KMS-11 (cell line): ENCODE data around the gene LITAF.

Experiments
- H2AFZ ChIP-seq: fragments of 200-600 bp; sonication (generic); 2 replicates; pipeline ENCODE4 v1.6.1; 2016; ENCODE audit warnings: antibody characterized with exemption, mixed run types, low read depth
- H3K27ac ChIP-seq: fragments of 200-600 bp; sonication (generic); 2 replicates; pipeline ENCODE4 v1.6.1; 2016; ENCODE audit warnings: mild to moderate bottlenecking, mixed run types
- H3K27me3 ChIP-seq: fragments of 200-600 bp; sonication (generic); 2 replicates; pipeline ENCODE4 v1.6.1; 2017; ENCODE audit warnings: mild to moderate bottlenecking, low read depth, mixed run types, moderate library complexity; ENCODE audit not compliant: insufficient read depth
- H3K36me3 ChIP-seq: fragments of 200-600 bp; sonication (generic); 2 replicates; pipeline ENCODE4 v1.6.1; 2017; ENCODE audit warnings: mild to moderate bottlenecking, mixed run types; ENCODE audit not compliant: insufficient read depth
- H3K4me1 ChIP-seq: fragments of 200-600 bp; sonication (generic); 2 replicates; pipeline ENCODE4 v1.6.1; 2016; ENCODE audit warnings: mild to moderate bottlenecking, low read depth, mixed run types; ENCODE audit not compliant: poor library complexity, severe bottlenecking
- H3K4me2 ChIP-seq: fragments of 200-600 bp; sonication (generic); 2 replicates; pipeline ENCODE4 v1.7.0; 2016; ENCODE audit warnings: mild to moderate bottlenecking, mixed run types
- H3K4me3 ChIP-seq: fragments of 200-600 bp; sonication (generic); IDR thresholded peaks from 2 replicates; pipeline ENCODE4 v1.6.1; 2017; ENCODE audit warnings: low read depth, low read length, mixed read lengths; ENCODE audit not compliant: insufficient read depth
- H3K79me2 ChIP-seq: fragments of 200-600 bp; sonication (generic); 2 replicates; pipeline ENCODE4 v1.6.1; 2016; ENCODE audit warnings: low read depth, mixed run types; ENCODE audit not compliant: insufficient read depth
- H3K9ac ChIP-seq: fragments of 200-600 bp; sonication (generic); 2 replicates; pipeline ENCODE4 v1.6.1; 2016; ENCODE audit warnings: mild to moderate bottlenecking, mixed run types
- H4K20me1 ChIP-seq: fragments of 200-600 bp; sonication (generic); 2 replicates; pipeline ENCODE4 v1.6.1; 2016; ENCODE audit warnings: mild to moderate bottlenecking, mixed run types; ENCODE audit not compliant: insufficient read depth
- CTCF ChIP-seq: fragments of 200-600 bp; sonication (generic); conservative IDR thresholded peaks from 2 replicates; pipeline ENCODE4 v1.6.1; 2017; ENCODE audit warnings: low read depth, mild to moderate bottlenecking, antibody characterized with exemption, low read length, moderate library complexity, mixed read lengths

Gene LITAF

GRCh38 chr16:11586856-11587642, at the start of gene LITAF:
Gene LITAF (minus strand): TSS chr16:11586919. CDS start chr16:11556730, 30,189 bp downstream.
- Histone ChIP-seq H2AFZ (peak within 1 kb of the TSS; percentile 99), H3K27ac (peak within 1 kb of the TSS; percentile 35), H3K4me1 (peaks cover 49% of the 10 kb centered on the region), H3K9ac (peak within 1 kb of the TSS; percentile 72), H3K4me2 (peak within 1 kb of the TSS; percentile 86), H4K20me1 (no peaks in the 10 kb centered on the region), H3K27me3 (0 out of 2 replicates have a peak, but pooled peaks cover 3% of the 10 kb centered on the region), H3K36me3 (no peaks in the 10 kb centered on the region), H3K4me3 (no peak within 1 kb of the TSS), H3K79me2 (peaks cover 24% of the 10 kb centered on the region; the same call in 1 of the 2 replicates)
- no peak for TF ChIP-seq CTCF

- H3K79me2 ChIP-seq, result no peaks in the 10 kb centered on the region
- TF ChIP-seq CTCF, result no peak
Measured at GRCh38 chr16:11636172-11636721, 49.5 kb upstream of the LITAF start.

GRCh38 chr16:11635679-11636171, 49.0 kb upstream of the LITAF start:
- Histone ChIP-seq H3K27me3 (no peaks in the 10 kb centered on the region), H3K27ac (no peak overlapping the region), H3K36me3 (no peaks in the 10 kb centered on the region), H3K79me2 (no peaks in the 10 kb centered on the region), H3K4me3 (no peak overlapping the region), H2AFZ (no peak overlapping the region), H4K20me1 (no peaks in the 10 kb centered on the region), H3K9ac (no peak overlapping the region), H3K4me1 (peaks cover 4% of the 10 kb centered on the region), H3K4me2 (no peak overlapping the region)
- no peak for TF ChIP-seq CTCF

More at GRCh38 chr16:11636172-11636721, 49.5 kb upstream of the LITAF start:
- peaks cover 9% of the 10 kb centered on the region for H3K4me1 ChIP-seq
- no peaks in the 10 kb centered on the region for H3K36me3 ChIP-seq
- no peak overlapping the region for H3K9ac ChIP-seq
- no peaks in the 10 kb centered on the region for H3K27me3 ChIP-seq
- H3K27ac ChIP-seq, result no peak overlapping the region
- no peak overlapping the region for H3K4me3 ChIP-seq
- H2AFZ ChIP-seq, result no peak overlapping the region
- H4K20me1 ChIP-seq, result no peaks in the 10 kb centered on the region
- H3K4me2 ChIP-seq, result no peak overlapping the region

GRCh38 chr16:11635113-11635652, 48.5 kb upstream of the LITAF start:
- Histone ChIP-seq H3K27me3 (no peaks in the 10 kb centered on the region), H3K4me1 (no peaks in the 10 kb centered on the region), H3K27ac (no peak overlapping the region), H3K4me3 (no peak overlapping the region), H3K79me2 (no peaks in the 10 kb centered on the region), H3K4me2 (no peak overlapping the region), H2AFZ (no peak overlapping the region), H3K36me3 (no peaks in the 10 kb centered on the region), H3K9ac (no peak overlapping the region), H4K20me1 (no peaks in the 10 kb centered on the region)
- TF ChIP-seq CTCF, result no peak
